ENCODE results near the gene RCL1.
"Not testable (repeated sequence)": the region's sequence is repeated elsewhere in the genome, so short reads cannot be mapped to it uniquely, and the experiment has no call there.

RCL1 gene

DNA sequence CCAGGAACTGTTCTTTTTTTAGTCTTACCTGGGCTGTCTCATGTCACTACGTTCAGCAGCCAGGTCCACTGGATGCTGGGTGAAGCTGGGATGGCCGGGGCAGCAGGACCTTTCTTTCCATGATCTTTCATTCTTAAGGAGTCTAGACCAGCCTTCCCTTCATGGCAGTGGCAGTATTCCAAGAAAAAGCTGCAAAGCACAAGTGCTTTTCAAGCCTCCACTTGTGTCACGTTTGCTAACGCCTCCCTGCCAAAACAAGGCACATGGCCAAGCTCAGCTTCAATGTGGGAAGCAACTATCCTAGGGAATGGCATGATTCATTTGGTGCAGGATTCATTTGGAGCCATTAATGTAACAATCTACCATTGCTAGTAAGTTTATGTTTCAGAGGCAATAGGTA is 94.8 kb downstream of the RCL1 start:
- no peak for DNase-seq (ENCODE audit: low spot score)

DNA sequence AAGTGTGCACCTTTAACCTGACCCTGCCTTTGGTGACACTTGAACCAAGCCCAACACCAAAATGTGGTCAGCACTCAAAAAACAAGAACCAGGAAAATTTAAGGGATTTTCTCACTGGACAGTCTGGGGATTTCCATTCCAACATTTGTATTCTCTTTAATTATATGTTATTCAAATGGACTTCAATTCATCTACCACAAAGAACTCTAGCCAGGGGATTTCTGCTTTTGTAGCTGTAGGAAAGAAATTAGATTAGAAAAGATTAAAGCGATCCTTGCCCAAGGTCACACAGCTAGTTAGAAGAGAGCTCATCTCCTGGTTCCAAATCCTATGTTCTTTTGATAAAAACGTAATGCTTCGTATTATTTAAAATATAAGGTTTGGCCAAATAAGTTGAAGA is 97.5 kb downstream of the RCL1 start:
- no peak for DNase-seq (ENCODE audit: low spot score)

- no peak for DNase-seq (ENCODE audit: low spot score)
These were observed 98.2 kb downstream of the RCL1 start for GRCh38 chr9:4890929-4891328.

- DNase-seq (ENCODE audit: low spot score), result no peak
These were observed 98.9 kb downstream of the RCL1 start for GRCh38 chr9:4891674-4892073.

DNA sequence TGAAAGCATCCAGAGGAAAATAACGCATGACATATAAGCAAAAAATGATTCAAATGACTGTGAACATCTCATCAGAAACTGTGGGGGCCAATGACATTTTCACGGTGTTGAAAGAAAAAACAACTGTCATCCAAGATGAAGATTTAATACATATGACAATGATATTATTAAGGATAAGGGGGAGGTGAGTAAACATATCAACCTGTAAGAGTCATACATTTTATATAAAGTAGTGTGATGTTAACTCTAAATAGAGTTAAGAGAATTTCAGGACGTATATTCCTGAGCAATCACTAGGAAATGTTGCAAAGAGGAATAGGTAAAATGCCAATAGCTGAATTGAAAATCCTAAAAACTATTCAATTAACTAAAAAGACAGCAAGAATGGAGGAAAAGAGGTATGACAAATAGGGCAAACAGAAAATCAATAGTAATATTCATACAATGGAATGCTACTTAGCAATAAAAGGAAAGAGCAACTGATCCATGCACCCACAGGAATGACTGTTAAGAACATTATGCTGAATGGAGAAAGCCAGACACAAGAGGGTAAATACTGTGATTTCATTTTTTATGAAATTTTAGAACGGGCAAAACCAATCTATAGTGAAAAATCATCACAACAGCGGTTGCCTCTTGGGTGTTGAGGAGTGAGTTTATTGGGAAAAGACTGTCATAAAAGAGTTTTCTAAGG is 99.9 kb downstream of the RCL1 start:
- DNase-seq (ENCODE audit: low spot score), result no peak

DNA sequence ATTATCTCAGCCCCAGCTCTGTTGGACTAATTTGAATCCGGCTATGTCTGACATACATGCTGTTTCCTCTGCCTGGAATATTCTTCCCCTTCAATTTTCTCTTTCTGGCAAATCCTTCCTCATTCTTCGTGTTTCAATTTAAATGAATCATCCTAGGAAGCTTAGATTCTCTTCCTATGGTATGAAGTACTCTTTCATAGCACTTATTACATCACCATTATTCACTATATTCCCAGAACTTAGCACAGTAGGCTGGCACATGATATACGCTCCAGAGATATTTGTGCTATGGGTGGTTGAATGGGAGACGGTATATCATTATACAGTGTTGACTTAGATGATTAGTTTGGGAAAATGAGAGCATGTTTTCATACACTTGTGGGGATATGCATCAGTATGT is 101.3 kb downstream of the RCL1 start:
- DNase-seq (ENCODE audit: low spot score), result no peak

DNA sequence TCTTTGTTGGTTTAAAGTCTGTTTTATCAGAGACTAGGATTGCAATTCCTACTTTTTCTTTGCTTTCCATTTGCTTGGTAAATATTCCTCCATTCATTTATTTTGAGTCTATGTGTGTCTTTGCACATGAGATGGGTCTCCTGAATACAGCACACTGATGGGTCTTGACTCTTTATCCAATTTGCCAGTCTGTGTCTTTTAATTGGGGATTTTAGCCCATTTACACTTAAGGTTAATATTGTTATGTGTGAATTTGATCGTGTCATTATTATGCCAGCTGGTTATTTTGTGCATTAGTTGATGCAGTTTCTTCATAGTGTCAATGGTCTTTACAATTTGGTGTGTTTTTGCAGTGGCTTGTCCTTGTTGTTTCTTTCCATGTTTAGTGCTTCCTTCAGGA is 107.1 kb downstream of the RCL1 start:
- DNase-seq (ENCODE audit: low spot score), result not testable (repeated sequence)

DNA sequence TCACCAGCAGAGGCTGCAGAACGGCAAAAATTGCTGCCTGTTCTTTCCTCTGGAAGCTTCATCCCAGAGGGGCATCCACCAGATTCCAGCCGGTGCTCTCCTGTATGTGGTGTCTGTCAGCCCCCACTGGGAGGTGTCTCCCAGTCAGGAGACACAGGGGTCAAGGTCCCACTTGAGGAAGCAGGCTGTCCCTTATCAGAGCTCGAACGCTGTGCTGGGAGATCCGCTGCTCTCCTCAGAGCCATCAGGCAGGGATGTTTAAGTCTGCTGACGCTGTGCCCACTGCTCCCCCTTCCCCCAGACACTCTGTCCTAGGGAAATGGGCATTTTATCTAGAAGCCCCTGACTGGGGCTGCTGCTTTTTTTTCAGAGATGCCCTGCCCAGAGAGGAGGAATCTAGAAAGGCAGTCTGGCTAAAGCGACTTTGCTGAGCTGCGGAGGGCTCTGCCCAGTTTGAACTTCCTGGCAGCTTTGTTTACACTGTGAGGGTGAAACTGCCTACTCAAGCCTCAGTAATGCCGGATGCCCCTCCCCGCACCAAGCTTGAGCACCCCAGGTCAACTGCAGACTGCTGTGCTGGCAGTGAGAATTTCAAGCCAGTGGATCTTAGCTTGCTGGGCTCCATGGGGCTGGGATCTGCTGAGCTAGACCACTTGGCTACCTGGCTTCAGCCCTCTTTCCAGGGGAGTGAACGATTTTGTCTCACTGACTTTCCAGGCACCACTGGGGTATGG is 108.8 kb downstream of the RCL1 start:
- not testable (repeated sequence) for DNase-seq (ENCODE audit: low spot score)

- DNase-seq (ENCODE audit: low spot score), result no peak
These were observed 109.4 kb downstream of the RCL1 start for GRCh38 chr9:4902135-4902475.

DNA sequence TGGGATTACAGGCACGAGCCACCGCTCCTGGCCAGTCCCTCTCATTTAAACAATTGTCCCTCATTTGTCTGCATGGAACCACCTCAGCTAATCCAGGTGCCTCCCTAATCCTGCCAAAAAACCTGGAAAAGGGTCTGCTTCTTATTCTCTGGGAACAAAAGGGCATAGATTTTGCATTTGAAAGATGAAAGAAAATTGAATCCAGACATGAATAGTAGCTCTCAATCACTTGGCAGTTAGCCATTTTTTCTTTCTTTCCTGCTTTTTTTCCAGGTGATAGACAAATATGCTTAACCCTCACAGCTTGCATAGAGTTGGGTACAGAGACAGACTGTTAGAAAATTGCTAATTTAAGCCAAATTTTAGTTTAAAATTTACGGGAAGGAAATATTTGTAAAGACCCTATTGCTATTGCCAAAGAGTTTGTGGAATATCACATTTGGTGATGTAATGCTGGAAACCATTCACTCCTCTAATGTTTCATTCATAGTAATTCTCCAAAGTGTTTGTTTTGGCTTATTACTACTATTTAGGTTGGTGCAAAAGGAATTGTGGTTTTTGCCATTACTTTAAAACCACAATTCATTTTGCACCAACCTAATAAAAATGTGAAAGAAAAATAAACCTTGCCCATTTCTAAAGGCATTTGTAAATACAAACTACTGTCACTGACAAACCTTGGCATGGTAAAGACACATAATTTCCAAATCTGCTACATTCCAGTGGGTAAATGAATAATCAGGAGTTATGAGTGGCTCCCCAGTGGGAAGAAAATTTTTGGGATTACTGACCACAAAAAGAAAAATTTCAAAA is 111.8 kb downstream of the RCL1 start:
- DNase-seq (ENCODE audit: low spot score), result no peak

DNA sequence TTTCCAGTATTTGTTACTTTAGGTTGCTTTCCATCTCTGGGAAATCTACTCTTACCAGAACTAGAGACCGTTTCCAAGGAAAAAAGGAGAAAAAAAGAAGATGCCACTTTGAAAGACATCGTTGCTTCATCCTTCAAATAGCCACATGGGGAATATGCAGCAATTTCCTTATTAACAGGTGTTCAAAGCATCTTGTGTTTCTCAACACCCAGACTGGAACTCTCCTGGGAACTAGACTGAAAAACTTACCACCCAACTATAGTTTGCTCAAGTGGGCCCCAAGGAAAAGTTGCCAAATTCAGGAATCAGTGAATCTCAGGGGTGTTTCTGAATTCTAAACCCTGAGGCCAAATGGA is 112.4 kb downstream of the RCL1 start:
- no peak for DNase-seq (ENCODE audit: low spot score)

All from HuH-7 (cell line).